Measurements from ENCODE around the gene CEP131.
"Not testable (repeated sequence)": the region's sequence is repeated elsewhere in the genome, so short reads cannot be mapped to it uniquely, and the experiment has no call there.

CEP131 gene

GRCh38 chr17:81238815-81239713 lies 16.3 kb upstream of the CEP131 start, which contains the start of the genes NDUFAF8 and TEPSIN:
TSS of gene NDUFAF8 (plus strand) at chr17:81239318. CDS start at chr17:81239364, 46 bp downstream.
TSS of gene TEPSIN (minus strand) at chr17:81239055. CDS start at chr17:81239033, 22 bp downstream.
- peak; percentile 93 for DNase-seq (ENCODE audit: low read depth in 2 of 2)

DNA sequence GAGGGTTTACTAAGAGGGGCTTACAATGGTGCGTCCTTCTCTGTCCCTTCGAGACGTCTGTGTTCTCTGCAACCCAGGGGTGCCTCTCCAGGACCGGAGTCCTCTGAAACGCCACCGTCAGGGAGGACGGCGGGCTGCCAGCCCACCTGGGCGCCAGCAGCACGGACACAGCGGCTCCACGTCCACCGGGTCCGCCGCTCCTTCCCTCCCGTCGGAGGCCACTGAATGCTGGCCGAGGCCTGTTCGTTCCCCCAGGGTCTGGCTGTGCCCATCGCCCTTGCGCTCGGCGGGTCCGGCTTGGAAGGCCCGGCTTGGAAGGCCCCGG lies 15.7 kb upstream of the CEP131 start:
- no peak for DNase-seq (ENCODE audit: low read depth in 2 of 2)

DNA sequence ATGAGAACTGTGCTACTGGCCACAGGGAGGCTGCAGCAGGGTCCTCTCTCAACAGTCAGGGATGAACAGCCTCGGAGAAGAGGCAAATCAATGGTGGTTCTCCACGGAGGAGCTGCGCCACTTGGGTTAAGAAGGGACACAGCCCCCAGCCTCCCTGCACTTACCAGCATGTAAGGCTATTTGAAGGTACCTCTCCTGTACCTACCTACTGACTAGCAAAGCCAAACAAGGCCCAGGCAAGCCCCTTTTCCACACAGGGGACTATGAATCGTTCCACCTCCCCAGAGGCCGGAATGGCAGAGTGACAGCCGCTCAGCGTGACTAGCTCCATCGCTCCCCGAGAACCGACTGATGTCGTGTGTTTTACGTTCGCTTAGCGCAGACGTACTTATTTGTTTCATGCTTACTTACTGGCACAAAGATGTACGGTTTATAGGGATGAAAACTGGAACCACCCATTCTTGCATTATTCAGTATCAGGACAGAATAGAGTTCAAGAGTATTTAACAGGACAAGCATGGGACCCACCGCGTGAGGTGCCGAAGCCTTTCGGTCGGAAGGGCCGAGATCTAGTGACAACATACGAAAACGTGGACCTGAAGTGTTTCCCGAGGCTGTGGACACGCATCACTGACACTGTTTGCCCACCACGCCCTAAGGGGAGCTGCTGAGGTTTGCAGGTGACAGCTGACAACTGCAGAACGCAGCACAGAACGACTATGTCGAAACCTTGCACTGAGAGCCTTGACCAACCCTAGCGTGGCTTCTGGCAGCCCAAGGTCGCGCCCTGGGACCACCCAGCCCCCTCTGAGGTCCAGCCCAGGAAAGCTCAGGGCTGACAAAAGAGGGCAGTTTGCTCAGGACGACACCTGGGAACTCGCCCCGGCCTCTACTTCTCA lies 15.1 kb upstream of the CEP131 start:
- no peak for DNase-seq (ENCODE audit: low read depth in 2 of 2)

- DNase-seq (ENCODE audit: low read depth in 2 of 2), result no peak
Observed at GRCh38 chr17:81236784-81237183, 14.0 kb upstream of the CEP131 start.

DNA sequence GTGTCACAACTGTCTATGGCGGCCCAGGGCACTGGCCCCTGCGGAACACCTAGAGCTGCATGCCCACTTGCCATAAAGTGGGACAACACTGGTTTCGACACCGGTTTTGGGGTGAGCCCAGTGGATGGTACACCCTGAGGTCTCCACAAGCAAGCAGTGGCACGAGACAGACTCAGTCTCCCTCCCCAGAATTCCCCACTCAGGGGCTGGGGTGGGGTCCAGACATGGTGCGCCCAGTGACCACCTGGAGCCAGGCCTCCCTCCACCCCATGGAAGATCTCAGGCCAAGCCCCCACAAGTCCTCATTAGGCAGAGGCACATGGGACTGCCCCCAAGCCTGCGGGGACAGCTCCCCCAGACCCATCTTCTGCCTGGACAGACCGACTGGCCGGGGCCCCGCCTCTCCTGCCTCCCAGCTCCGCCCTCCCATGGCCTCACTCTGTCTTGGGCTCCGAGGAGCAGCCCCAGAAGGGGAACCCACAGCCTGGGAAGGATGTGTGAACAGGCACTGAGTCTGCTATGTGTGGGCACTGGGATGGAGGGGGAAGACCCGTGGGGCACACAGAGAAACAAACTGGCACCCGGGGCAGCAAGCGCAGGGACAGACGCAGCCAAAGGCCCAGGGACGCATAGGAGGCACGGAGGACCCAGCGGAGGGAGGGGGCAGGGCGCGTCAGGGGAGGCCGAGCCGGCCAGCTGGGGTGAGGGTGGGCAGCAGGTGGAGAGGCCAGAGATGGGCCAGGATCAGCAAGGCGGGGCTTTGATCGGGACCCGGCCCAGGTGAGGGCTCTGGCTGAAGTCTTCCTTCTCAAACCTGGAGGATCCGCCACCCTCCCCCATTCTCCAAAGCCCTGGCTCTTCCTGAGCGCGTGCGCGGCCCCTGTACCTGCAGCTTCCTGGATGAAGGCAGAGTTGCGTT lies 13.3 kb upstream of the CEP131 start:
- no peak for DNase-seq (ENCODE audit: low read depth in 2 of 2)

DNA sequence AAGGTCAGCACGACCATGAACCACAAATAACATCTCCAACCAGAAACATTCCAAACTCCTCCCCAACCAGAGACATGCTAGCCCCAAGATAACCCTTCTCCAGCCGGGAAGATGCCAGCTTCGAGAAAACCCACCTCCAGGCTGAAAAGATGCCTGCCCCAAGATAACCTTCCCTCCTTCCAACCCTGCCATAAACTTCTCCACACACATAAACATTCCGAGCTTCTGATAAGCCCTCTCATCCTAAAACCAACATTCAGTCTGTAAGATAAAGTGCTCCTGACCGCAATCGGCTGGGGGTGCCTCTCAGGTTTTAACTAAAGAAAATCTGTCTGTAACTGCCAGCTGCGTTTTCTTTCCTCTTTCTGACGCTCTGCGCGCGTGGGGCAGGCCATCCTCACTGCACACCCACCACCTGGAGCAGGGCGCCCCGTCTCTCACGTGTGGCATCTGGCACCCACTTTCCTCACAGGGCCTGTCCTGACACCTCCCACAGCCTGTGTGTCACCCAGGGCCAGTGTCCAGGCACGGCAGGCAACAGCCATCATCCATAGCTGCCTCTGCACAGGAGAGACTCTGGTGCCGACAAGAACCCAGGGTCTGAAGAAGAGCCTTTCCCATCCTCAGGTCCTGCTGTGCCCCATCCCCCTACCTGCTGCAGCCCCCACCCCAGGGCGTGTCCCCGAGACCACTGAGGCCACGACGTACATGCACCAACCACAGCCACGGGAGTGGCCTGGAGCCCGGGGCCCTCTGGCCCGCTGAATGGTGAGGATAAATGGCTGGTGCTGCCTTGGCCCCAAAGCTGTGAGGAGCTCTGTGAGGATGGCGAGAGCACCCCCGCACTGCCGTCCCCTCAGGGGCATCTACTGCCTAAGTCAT lies 12.4 kb upstream of the CEP131 start:
- no peak for DNase-seq (ENCODE audit: low read depth in 2 of 2)

DNA sequence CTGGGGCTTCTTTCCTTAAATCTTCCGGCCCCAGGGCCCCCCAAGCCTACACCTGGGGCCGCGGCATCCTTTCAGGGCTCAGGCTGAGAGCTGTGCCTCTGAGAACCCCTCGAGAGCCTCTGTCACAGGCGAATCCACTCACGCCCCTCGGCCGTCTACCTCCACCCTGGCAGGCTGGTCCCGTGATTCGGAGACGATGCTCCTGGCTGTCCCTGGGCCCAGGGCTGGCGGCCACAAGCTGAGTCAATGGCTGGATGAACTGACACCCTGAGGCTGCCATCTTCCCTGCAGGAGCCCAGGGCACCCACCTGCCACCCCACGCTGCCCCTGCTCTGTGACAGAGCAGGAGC lies 11.7 kb upstream of the CEP131 start:
- no peak for DNase-seq (ENCODE audit: low read depth in 2 of 2)

DNA sequence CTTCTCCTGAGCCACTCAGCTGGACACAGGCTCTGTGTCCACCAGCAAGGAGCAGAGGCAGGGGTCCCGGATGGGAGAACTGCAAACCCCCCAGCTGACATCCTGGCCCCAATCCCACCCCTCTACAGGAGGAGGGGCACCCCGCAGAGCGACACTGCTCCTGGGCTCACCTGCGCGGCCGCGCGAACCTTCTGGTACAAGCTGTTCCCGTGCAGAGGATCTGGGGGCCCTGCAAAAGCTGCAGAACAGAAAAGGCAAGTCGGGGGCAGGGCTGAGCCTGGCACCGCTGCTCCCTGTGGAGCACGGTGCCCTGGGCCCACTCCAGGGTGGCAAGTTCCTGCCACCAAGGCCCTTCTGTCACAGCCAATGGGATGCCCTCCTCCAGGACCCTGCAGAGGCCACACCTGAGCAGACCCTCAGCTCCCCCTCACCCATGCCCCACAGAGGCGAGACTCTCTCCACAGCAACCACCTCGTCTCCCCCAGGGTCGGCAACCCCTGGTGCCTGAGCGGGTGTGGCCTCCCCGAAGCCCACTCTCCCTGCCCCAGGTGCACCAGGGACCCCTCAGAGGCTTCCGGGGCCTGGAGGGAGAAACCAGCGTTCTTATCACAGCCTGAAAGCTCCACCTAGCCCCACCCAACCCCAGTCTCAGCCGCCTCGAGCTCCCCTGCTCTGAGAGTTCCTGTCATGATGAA lies 11.2 kb upstream of the CEP131 start:
- no peak for DNase-seq (ENCODE audit: low read depth in 2 of 2)

- DNase-seq (ENCODE audit: low read depth in 2 of 2), result no peak
Observed at GRCh38 chr17:81233316-81233715, 10.6 kb upstream of the CEP131 start.

- DNase-seq (ENCODE audit: low read depth in 2 of 2), result no peak
Observed at GRCh38 chr17:81232616-81233241, 10.0 kb upstream of the CEP131 start.

- DNase-seq (ENCODE audit: low read depth in 2 of 2), result no peak
Observed at GRCh38 chr17:81231766-81232581, 9.2 kb upstream of the CEP131 start.

GRCh38 chr17:81231121-81231645 lies 8.4 kb upstream of the CEP131 start:
- DNase-seq (ENCODE audit: low read depth in 2 of 2), result no peak

- no peak for DNase-seq (ENCODE audit: low read depth in 2 of 2)
Observed at GRCh38 chr17:81230043-81230820, 7.5 kb upstream of the CEP131 start.

DNA sequence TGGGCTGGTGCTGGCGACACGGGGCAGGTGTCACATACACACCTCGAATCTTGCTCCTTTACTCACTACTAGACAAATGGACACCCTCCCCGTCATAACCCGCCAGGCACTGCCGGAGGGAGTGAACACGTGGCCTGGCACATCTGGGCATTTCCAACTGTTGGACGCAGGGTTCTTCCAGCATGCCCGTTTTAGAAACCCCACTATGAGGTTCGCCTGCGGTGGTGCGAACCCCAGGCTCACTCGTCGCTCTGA lies 6.8 kb upstream of the CEP131 start:
- no peak for DNase-seq (ENCODE audit: low read depth in 2 of 2)

GRCh38 chr17:81228834-81229665 lies 6.3 kb upstream of the CEP131 start:
- no peak for DNase-seq (ENCODE audit: low read depth in 2 of 2)

GRCh38 chr17:81228420-81228819 lies 5.7 kb upstream of the CEP131 start:
- DNase-seq (ENCODE audit: low read depth in 2 of 2), result no peak

DNA sequence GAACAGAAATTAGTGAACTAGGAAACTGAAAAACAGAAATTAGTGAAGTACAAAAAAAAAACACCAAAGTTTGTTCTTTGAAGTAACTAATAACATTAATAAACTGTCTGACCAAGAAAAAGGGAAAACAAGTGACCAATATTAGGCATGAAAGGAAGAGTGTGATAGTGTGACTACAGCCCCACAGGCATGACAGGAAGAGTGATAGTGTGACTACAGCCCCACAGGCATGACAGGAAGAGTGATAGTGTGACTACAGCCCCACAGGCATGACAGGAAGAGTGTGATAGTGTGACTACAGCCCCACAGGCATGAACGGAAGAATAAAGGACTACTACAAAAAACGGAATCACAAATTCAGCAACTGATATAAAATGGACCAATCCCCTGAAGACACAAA lies 4.9 kb upstream of the CEP131 start:
- DNase-seq (ENCODE audit: low read depth in 2 of 2), result not testable (repeated sequence)

All from stimulated activated CD4-positive, alpha-beta T cell treated with anti-CD3 and anti-CD28 coated beads, Interleukin-15, amount 100 ng/mL, for 48 hours (primary cell).